Limb (tissue), 2 donors: Measurements from ENCODE around the gene CDC73.
"Not testable (repeated sequence)": the region's sequence is repeated elsewhere in the genome, so short reads cannot be mapped to it uniquely, and the experiment has no call there.

Experiments used
- DNase-seq, 2 donors: peaks; one replicate each; pipeline ENCODE4 v3.0.0-alpha.2; 2016; ENCODE audit errors: extremely low spot score in 2 of 2

Gene CDC73

DNA sequence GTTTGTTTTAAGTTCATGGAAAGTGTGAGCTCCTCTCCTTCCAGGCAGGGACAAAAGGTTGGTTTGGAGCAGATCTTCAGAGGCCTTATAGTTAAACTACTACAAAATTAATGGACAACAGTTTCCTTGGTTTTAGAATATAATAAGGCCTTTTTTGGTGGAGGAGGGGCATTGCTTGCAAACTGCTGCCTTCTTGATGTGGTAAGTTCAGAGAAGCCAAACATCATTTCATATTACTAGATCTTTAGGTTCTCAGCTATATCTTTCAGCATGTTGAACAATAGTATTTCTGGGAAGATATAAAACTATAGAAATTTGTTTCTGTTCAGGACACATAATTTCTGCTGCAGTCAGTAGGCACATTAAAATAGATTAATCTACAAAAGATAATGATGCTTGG, 162.4 kb downstream of the CDC73 start:
- no peak for DNase-seq

DNA sequence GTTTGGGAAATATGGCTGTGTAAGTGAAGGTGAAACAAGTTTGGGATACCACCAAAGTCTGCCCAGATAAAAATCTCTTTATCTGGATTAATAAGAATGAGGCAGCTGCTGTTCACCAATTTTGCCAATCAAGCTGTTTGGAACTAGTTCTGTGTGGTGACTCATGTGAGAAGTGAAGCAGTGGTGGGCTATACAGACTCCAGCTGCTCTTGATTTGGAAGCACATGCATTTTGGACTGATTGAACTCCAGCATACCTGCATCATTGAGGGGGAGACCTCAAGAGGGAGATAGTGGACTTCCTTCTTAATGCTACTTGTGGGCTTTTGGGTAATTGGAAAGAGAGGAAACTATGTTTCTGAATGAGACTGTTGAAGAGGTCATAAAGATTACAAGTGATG, 163.8 kb downstream of the CDC73 start:
- DNase-seq: no peak

- DNase-seq: not testable (repeated sequence)
These were observed 166.8 kb downstream of the CDC73 start for GRCh38 chr1:193288548-193289080.

DNA sequence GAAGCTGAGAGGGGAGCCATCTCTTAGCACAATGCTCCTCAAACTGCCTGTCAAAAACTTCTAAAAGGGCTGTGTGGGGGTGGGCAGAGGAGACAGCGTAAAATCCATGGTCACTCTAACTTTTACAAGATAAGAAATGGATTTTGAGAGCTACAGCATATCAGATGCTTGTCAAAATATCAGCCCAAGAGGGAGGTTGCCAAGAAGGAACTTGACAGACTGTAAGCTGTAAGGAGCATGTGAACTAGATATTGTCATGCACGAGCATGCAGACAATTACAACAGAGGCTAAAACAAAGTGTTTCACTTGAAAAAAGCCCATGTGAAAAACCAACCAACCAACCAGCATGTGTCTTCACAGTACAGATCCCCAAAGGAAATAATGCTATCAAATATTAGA, 171.9 kb downstream of the CDC73 start:
- no peak for DNase-seq

DNA sequence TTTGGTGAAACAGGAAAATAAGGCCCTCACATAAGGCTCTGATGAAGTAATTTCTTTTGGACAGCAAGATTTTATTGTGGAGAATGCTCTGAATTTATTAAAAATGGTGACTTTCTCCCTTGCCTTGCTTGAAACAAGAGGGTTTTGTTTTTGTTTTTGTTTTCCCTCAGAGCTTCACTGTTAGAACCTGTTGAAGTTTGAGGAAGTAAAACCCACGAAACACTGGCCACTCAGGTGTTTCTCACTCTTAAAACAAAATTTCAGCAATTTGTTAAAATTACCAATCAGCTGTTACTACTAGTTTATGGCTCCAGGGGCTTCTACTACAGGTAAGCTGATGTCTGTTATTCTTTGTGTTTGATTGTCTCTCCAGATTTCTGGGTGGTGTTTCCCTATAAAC, 177.2 kb downstream of the CDC73 start:
- no peak for DNase-seq

- DNase-seq: no peak
These were observed 179.9 kb downstream of the CDC73 start for GRCh38 chr1:193301746-193302145.

- DNase-seq: no peak
These were observed 182.0 kb downstream of the CDC73 start for GRCh38 chr1:193303849-193304248.
